ENCODE results near the gene LHFPL6. TPM values are rescaled to one million over a fixed set of nuclear protein-coding genes. Genes with fewer than 3 reads are reported as not detected.

The LHFPL6 gene
- total RNA-seq, 4 donors from 2014 or later: 12.8 to 27.3 (median 22.5) TPM

GRCh38 chr13:39330504-39330903, 272.5 kb downstream of the LHFPL6 start:
- TF ChIP-seq CTCF (IDR thresholded peaks at IDR 0.05) (no peak), POLR2A (IDR thresholded peaks at IDR 0.05) (no peak)
- WGBS, 2 donors: 94 to 98% methylated on average over 2 of the region's 2 CpGs
- no peak overlapping the region for H3K4me3 ChIP-seq (ENCODE audit: low read depth, poor library complexity, severe bottlenecking)
- intact Hi-C loops (cut with DNase I; ENCODE audit: low total_unique reads): no loop called here
- no peak for DNase-seq (ENCODE audit: low spot score in 2 of 2)

GRCh38 chr13:39329182-39329639, 273.8 kb downstream of the LHFPL6 start:
- WGBS, 2 donors: 88 to 91% methylated on average over 5 of the region's 5 CpGs
- no peak for TF ChIP-seq POLR2A (IDR thresholded peaks at IDR 0.05)
- TF ChIP-seq CTCF (IDR thresholded peaks at IDR 0.05): no peak
- DNase-seq (ENCODE audit: low spot score in 2 of 2): no peak
- H3K4me3 ChIP-seq (ENCODE audit: low read depth, poor library complexity, severe bottlenecking): no peak overlapping the region
- intact Hi-C loops (cut with DNase I; ENCODE audit: low total_unique reads): no loop called here

- intact Hi-C loops (cut with DNase I; ENCODE audit: low total_unique reads): no loop called here
- no peak overlapping the region for H3K4me3 ChIP-seq (ENCODE audit: low read depth, poor library complexity, severe bottlenecking)
- 94 to 100% methylated on average over 1 of the region's 1 CpG for WGBS, 2 donors
- TF ChIP-seq CTCF (IDR thresholded peaks at IDR 0.05) (no peak), POLR2A (IDR thresholded peaks at IDR 0.05) (no peak)
- no peak for DNase-seq (ENCODE audit: low spot score in 2 of 2)
These were observed 275.9 kb downstream of the LHFPL6 start for GRCh38 chr13:39327172-39327479.

- intact Hi-C loops (cut with DNase I; ENCODE audit: low total_unique reads): no loop called here
- H3K4me3 ChIP-seq (ENCODE audit: low read depth, poor library complexity, severe bottlenecking): no peak overlapping the region
- DNase-seq (ENCODE audit: low spot score in 2 of 2): no peak
- WGBS, 2 donors: 72 to 83% methylated on average over 4 of the region's 4 CpGs
- TF ChIP-seq POLR2A (IDR thresholded peaks at IDR 0.05) (no peak), CTCF (IDR thresholded peaks at IDR 0.05) (no peak)
These were observed 276.4 kb downstream of the LHFPL6 start for GRCh38 chr13:39326469-39327171.

GRCh38 chr13:39324806-39325311, 278.1 kb downstream of the LHFPL6 start:
- intact Hi-C loops (cut with DNase I; ENCODE audit: low total_unique reads): no loop called here

More at GRCh38 chr13:39324806-39325311, 278.1 kb downstream of the LHFPL6 start:
- TF ChIP-seq CTCF (IDR thresholded peaks at IDR 0.05) (no peak), POLR2A (IDR thresholded peaks at IDR 0.05) (no peak)
- no peak overlapping the region for H3K4me3 ChIP-seq (ENCODE audit: low read depth, poor library complexity, severe bottlenecking)
- WGBS, 2 donors: 86 to 98% methylated on average over 4 of the region's 4 CpGs
- DNase-seq (ENCODE audit: low spot score in 2 of 2): no peak
